Osteoblast (primary cell): ENCODE data around the gene DTX3. TPM values are rescaled to one million over a fixed set of nuclear protein-coding genes. Genes with fewer than 3 reads are reported as not detected.

ENCODE experiments used
- DNase-seq: peaks from one replicate; pipeline ENCODE4 v3.0.0; 2011; ENCODE audit warnings: low spot score, mixed read lengths; ENCODE audit not compliant: insufficient read length; ENCODE audit errors: missing footprints
- H2AFZ ChIP-seq: 2 replicates; pipeline ENCODE4 v1.6.0; 2011; ENCODE audit warnings: mild to moderate bottlenecking, low read length
- H3K27ac ChIP-seq: 2 replicates; pipeline ENCODE4 v1.5.1; 2011; ENCODE audit warnings: mild to moderate bottlenecking, low read depth, low read length, moderate library complexity
- H3K27me3 ChIP-seq: 2 replicates; pipeline ENCODE4 v1.6.0; 2012; ENCODE audit warnings: mild to moderate bottlenecking, control low read depth, inconsistent platforms, low read length, moderate library complexity; ENCODE audit not compliant: insufficient read depth
- H3K36me3 ChIP-seq: 2 replicates; pipeline ENCODE4 v1.5.1; 2011; ENCODE audit warnings: mild to moderate bottlenecking, low read length, control low read depth, moderate library complexity; ENCODE audit not compliant: insufficient read depth
- H3K4me1 ChIP-seq: 2 replicates; pipeline ENCODE4 v1.5.1; 2011; ENCODE audit warnings: mild to moderate bottlenecking, low read length, control low read depth, moderate library complexity; ENCODE audit not compliant: insufficient read depth
- H3K4me2 ChIP-seq: 2 replicates; pipeline ENCODE4 v1.6.0; 2011; ENCODE audit warnings: mild to moderate bottlenecking, low read length; ENCODE audit not compliant: insufficient read depth
- H3K4me3 ChIP-seq: fragments of 200-600 bp; sonication (generic); 3 replicates; pipeline ENCODE4 v1.5.1; 2012; ENCODE audit warnings: mild to moderate bottlenecking, low read length, inconsistent platforms; ENCODE audit not compliant: insufficient read depth
- H3K79me2 ChIP-seq: 2 replicates; pipeline ENCODE4 v1.6.0; 2012; ENCODE audit warnings: mild to moderate bottlenecking, low read length, control low read depth, inconsistent platforms; ENCODE audit not compliant: insufficient read depth
- H3K9me3 ChIP-seq: 2 replicates; pipeline ENCODE4 v1.5.1; 2011; ENCODE audit warnings: low read depth, low read length, control low read depth
- H4K20me1 ChIP-seq: 2 replicates; pipeline ENCODE4 v1.6.0; 2012; ENCODE audit warnings: mild to moderate bottlenecking, low read length, control low read depth; ENCODE audit not compliant: insufficient read depth
- CTCF ChIP-seq: IDR thresholded peaks from 2 replicates; pipeline ENCODE4 v1.5.1; 2011; ENCODE audit warnings: mild to moderate bottlenecking, low read depth, low read length, moderate library complexity; ENCODE audit errors: extremely low read depth
- total RNA-seq: library from RNA; depleted of rRNA; stranded (reverse); fragments of >200 nt; gene quantifications from 2 replicates; pipeline ENCODE4 v1.2.3, GENCODE V29; 2012

DTX3 gene
- total RNA-seq, 1 donor: 21.4 TPM

GRCh38 chr12:57619434-57620244 lies 15.0 kb downstream of the DTX3 start:
- H2AFZ ChIP-seq: no peak overlapping the region
- no peaks in the 10 kb centered on the region for H3K9me3 ChIP-seq
- H3K27me3 ChIP-seq: peaks cover 42% of the 10 kb centered on the region
- H3K27ac ChIP-seq: no peak overlapping the region
- no peak for TF ChIP-seq CTCF
- peaks cover 7% of the 10 kb centered on the region for H3K36me3 ChIP-seq
- H3K79me2 ChIP-seq: no peaks in the 10 kb centered on the region
- H4K20me1 ChIP-seq: no peaks in the 10 kb centered on the region
- no peak overlapping the region for H3K4me3 ChIP-seq
- no peak overlapping the region for H3K4me2 ChIP-seq
- DNase-seq: peak; percentile 63
- H3K4me1 ChIP-seq: peaks cover 15% of the 10 kb centered on the region

GRCh38 chr12:57620245-57620935 lies 15.8 kb downstream of the DTX3 start:
- Histone ChIP-seq H3K4me2 (no peak overlapping the region), H2AFZ (no peak overlapping the region), H3K27me3 (peaks cover 45% of the 10 kb centered on the region)

GRCh38 chr12:57620936-57621496 lies 16.4 kb downstream of the DTX3 start:
- Histone ChIP-seq H3K27me3 (peaks cover 47% of the 10 kb centered on the region), H3K4me2 (peak overlapping the region; percentile 86), H3K36me3 (peaks cover 3% of the 10 kb centered on the region), H3K9me3 (no peaks in the 10 kb centered on the region), H3K4me3 (peak overlapping the region; percentile 67), H2AFZ (peak overlapping the region; percentile 41), H3K79me2 (no peaks in the 10 kb centered on the region), H3K27ac (no peak overlapping the region), H4K20me1 (no peaks in the 10 kb centered on the region), H3K4me1 (peaks cover 14% of the 10 kb centered on the region)
- no peak for TF ChIP-seq CTCF
- DNase-seq: peak; percentile 87

More at GRCh38 chr12:57620245-57620935, 15.8 kb downstream of the DTX3 start:
- Histone ChIP-seq H3K27ac (no peak overlapping the region), H3K36me3 (peaks cover 7% of the 10 kb centered on the region), H3K4me3 (no peak overlapping the region), H3K4me1 (peaks cover 15% of the 10 kb centered on the region), H3K79me2 (no peaks in the 10 kb centered on the region), H4K20me1 (no peaks in the 10 kb centered on the region), H3K9me3 (no peaks in the 10 kb centered on the region)
- peak; percentile 79 for DNase-seq
- no peak for TF ChIP-seq CTCF
